ENCODE data around the gene EEF1A2. TPM values are rescaled to one million over a fixed set of nuclear protein-coding genes. Genes with fewer than 3 reads are reported as not detected.
A peak's percentile ranks its signal among the peaks of the same experiment; 100 is the strongest.

The EEF1A2 gene
- total and polyA plus RNA-seq, 5 donors from 2014 or later: 0.10 to 2.1 (median 0.33) TPM; not detected in 1

GRCh38 chr20:63521602-63522001 lies 22.7 kb upstream of the EEF1A2 start:
- Mint-ChIP-seq H3K36me3 (peaks cover 13% of the 10 kb centered on the region), H3K4me3 (peak overlapping the region; percentile 63 to 89 (median 84)), H3K9me3 (peaks cover 0 to 3% (median 2%) of the 10 kb centered on the region in 7 donors), H3K4me1 (peaks cover 4 to 26% (median 8%) of the 10 kb centered on the region in 4 donors), H3K27ac (peak overlapping the region in 2 of 3 donors; percentile 63 to 79), H3K27me3 (peaks cover 5% of the 10 kb centered on the region)
- peaks cover 10% of the 10 kb centered on the region for H3K36me3 ChIP-seq (ENCODE audit: control insufficient read depth, insufficient read depth, low read length)
- H3K27me3 ChIP-seq (ENCODE audit: control insufficient read depth, insufficient read depth, low read length): no peaks in the 10 kb centered on the region
- DNase-seq (no peak), ATAC-seq (ENCODE audit: low read depth in 2 of 2) (no peak)
- peaks cover 24% of the 10 kb centered on the region for H3K4me1 ChIP-seq (ENCODE audit: control insufficient read depth, insufficient read depth, low read length, poor library complexity, severe bottlenecking)
- peak overlapping the region; percentile 37 for H3K4me3 ChIP-seq (ENCODE audit: low read depth, low read length)
- H3K27ac ChIP-seq (ENCODE audit: insufficient read depth, low read length, poor library complexity, severe bottlenecking): peak overlapping the region; percentile 79
- no peaks in the 10 kb centered on the region for H3K9me3 ChIP-seq (ENCODE audit: control insufficient read depth in 2 of 2, low read length in 2 of 2)

GRCh38 chr20:63520934-63521601 lies 22.2 kb upstream of the EEF1A2 start:
- Histone ChIP-seq H3K36me3 (ENCODE audit: control insufficient read depth, insufficient read depth, low read length) (peaks cover 10% of the 10 kb centered on the region), H3K27ac (ENCODE audit: insufficient read depth, low read length, poor library complexity, severe bottlenecking) (peak overlapping the region; percentile 79), H3K4me1 (ENCODE audit: control insufficient read depth, insufficient read depth, low read length, poor library complexity, severe bottlenecking) (peaks cover 24% of the 10 kb centered on the region), H3K9me3 (ENCODE audit: control insufficient read depth in 2 of 2, low read length in 2 of 2) (no peaks in the 10 kb centered on the region), H3K4me3 (ENCODE audit: low read depth, low read length) (peak overlapping the region; percentile 37), H3K27me3 (ENCODE audit: control insufficient read depth, insufficient read depth, low read length) (no peaks in the 10 kb centered on the region)
- DNase-seq: peak; percentile 55 to 85 (median 75)
- Mint-ChIP-seq H3K4me1 (peaks cover 4 to 26% (median 8%) of the 10 kb centered on the region in 4 donors), H3K27me3 (peaks cover 5% of the 10 kb centered on the region), H3K36me3 (peaks cover 13% of the 10 kb centered on the region), H3K4me3 (peak overlapping the region; percentile 63 to 89 (median 84)), H3K9me3 (peaks cover 0 to 3% (median 2%) of the 10 kb centered on the region in 7 donors), H3K27ac (peak overlapping the region in 2 of 3 donors; percentile 63 to 79)
- ATAC-seq (ENCODE audit: low read depth in 2 of 2): peak; percentile 61 to 64

GRCh38 chr20:63520504-63520933 lies 21.6 kb upstream of the EEF1A2 start, which contains the start of gene PPDPF:
PPDPF (plus strand) TSS chr20:63520765; CDS start chr20:63521309, 544 bp downstream.
- peaks cover 4 to 26% (median 8%) of the 10 kb centered on the region in 4 donors for H3K4me1 Mint-ChIP-seq

GRCh38 chr20:63519668-63520503 lies 21.0 kb upstream of the EEF1A2 start:
- H3K27me3 Mint-ChIP-seq: peaks cover 5% of the 10 kb centered on the region
- H3K4me3 Mint-ChIP-seq: peak overlapping the region; percentile 83 to 89 (median 87)
- DNase-seq: peak in 2 of 3 donors; percentile 71 to 74
- peaks cover 0 to 4% (median 3%) of the 10 kb centered on the region in 7 donors for H3K9me3 Mint-ChIP-seq
- no peaks in the 10 kb centered on the region for H3K27me3 ChIP-seq (ENCODE audit: control insufficient read depth, insufficient read depth, low read length)
- peak overlapping the region in 1 of 3 donors; percentile 42 for H3K27ac Mint-ChIP-seq
- peaks cover 10% of the 10 kb centered on the region for H3K36me3 ChIP-seq (ENCODE audit: control insufficient read depth, insufficient read depth, low read length)
- H3K9me3 ChIP-seq (ENCODE audit: control insufficient read depth in 2 of 2, low read length in 2 of 2): no peaks in the 10 kb centered on the region
- ATAC-seq (ENCODE audit: low read depth in 2 of 2): peak; percentile 44 to 49
- H3K27ac ChIP-seq (ENCODE audit: insufficient read depth, low read length, poor library complexity, severe bottlenecking): peak overlapping the region; percentile 79
- H3K4me1 Mint-ChIP-seq: peaks cover 0 to 24% (median 7%) of the 10 kb centered on the region in 4 donors
- no peak overlapping the region for H3K4me3 ChIP-seq (ENCODE audit: low read depth, low read length)
- H3K36me3 Mint-ChIP-seq: peaks cover 13% of the 10 kb centered on the region
- peaks cover 24% of the 10 kb centered on the region for H3K4me1 ChIP-seq (ENCODE audit: control insufficient read depth, insufficient read depth, low read length, poor library complexity, severe bottlenecking)

More at GRCh38 chr20:63520504-63520933, 21.6 kb upstream of the EEF1A2 start, which contains the start of gene PPDPF:
- ATAC-seq (ENCODE audit: low read depth in 2 of 2) (peak; percentile 80 to 84), DNase-seq (peak; percentile 79 to 88 (median 83))
- Histone ChIP-seq H3K27ac (ENCODE audit: insufficient read depth, low read length, poor library complexity, severe bottlenecking) (peak within 1 kb of the TSS; percentile 79), H3K9me3 (ENCODE audit: control insufficient read depth in 2 of 2, low read length in 2 of 2) (no peaks in the 10 kb centered on the region), H3K4me3 (ENCODE audit: low read depth, low read length) (peak within 1 kb of the TSS; percentile 37), H3K36me3 (ENCODE audit: control insufficient read depth, insufficient read depth, low read length) (peaks cover 10% of the 10 kb centered on the region), H3K27me3 (ENCODE audit: control insufficient read depth, insufficient read depth, low read length) (no peaks in the 10 kb centered on the region), H3K4me1 (ENCODE audit: control insufficient read depth, insufficient read depth, low read length, poor library complexity, severe bottlenecking) (peaks cover 24% of the 10 kb centered on the region)
- Mint-ChIP-seq H3K9me3 (peaks cover 0 to 3% (median 2%) of the 10 kb centered on the region in 7 donors), H3K27me3 (peaks cover 5% of the 10 kb centered on the region), H3K4me3 (peak within 1 kb of the TSS; percentile 86 to 89 (median 88)), H3K36me3 (peaks cover 13% of the 10 kb centered on the region), H3K27ac (peak within 1 kb of the TSS in 2 of 3 donors; percentile 80 to 91)

GRCh38 chr20:63518946-63519667 lies 20.2 kb upstream of the EEF1A2 start:
- H3K27me3 Mint-ChIP-seq: peaks cover 6% of the 10 kb centered on the region
- Histone ChIP-seq H3K27ac (ENCODE audit: insufficient read depth, low read length, poor library complexity, severe bottlenecking) (no peak overlapping the region), H3K4me1 (ENCODE audit: control insufficient read depth, insufficient read depth, low read length, poor library complexity, severe bottlenecking) (peaks cover 24% of the 10 kb centered on the region), H3K4me3 (ENCODE audit: low read depth, low read length) (no peak overlapping the region), H3K36me3 (ENCODE audit: control insufficient read depth, insufficient read depth, low read length) (peaks cover 10% of the 10 kb centered on the region), H3K27me3 (ENCODE audit: control insufficient read depth, insufficient read depth, low read length) (no peaks in the 10 kb centered on the region), H3K9me3 (ENCODE audit: control insufficient read depth in 2 of 2, low read length in 2 of 2) (peaks cover 0 to 2% of the 10 kb centered on the region in 2 experiments)
- ATAC-seq (ENCODE audit: low read depth in 2 of 2): no peak
- H3K9me3 Mint-ChIP-seq: peaks cover 0 to 6% (median 4%) of the 10 kb centered on the region in 7 donors
- peak overlapping the region; percentile 83 to 89 (median 87) for H3K4me3 Mint-ChIP-seq
- H3K27ac Mint-ChIP-seq: peak overlapping the region in 1 of 3 donors; percentile 42
- H3K4me1 Mint-ChIP-seq: peaks cover 0 to 23% (median 4%) of the 10 kb centered on the region in 4 donors
- DNase-seq: no peak
- peaks cover 9% of the 10 kb centered on the region for H3K36me3 Mint-ChIP-seq

- H3K36me3 ChIP-seq (ENCODE audit: control insufficient read depth, insufficient read depth, low read length): peaks cover 5% of the 10 kb centered on the region
- H3K4me1 ChIP-seq (ENCODE audit: control insufficient read depth, insufficient read depth, low read length, poor library complexity, severe bottlenecking): peaks cover 24% of the 10 kb centered on the region
- H3K27ac ChIP-seq (ENCODE audit: insufficient read depth, low read length, poor library complexity, severe bottlenecking): no peak overlapping the region
- Mint-ChIP-seq H3K4me1 (peaks cover 0 to 18% (median 2%) of the 10 kb centered on the region in 4 donors), H3K27me3 (peaks cover 6% of the 10 kb centered on the region), H3K36me3 (peaks cover 3% of the 10 kb centered on the region), H3K9me3 (peaks cover 0 to 6% (median 4%) of the 10 kb centered on the region in 7 donors), H3K27ac (no peak overlapping the region), H3K4me3 (peak overlapping the region in 3 of 4 donors; percentile 66 to 85 (median 83))
- H3K9me3 ChIP-seq (ENCODE audit: control insufficient read depth in 2 of 2, low read length in 2 of 2): peaks cover 0 to 3% of the 10 kb centered on the region in 2 experiments
- ATAC-seq (ENCODE audit: low read depth in 2 of 2) (no peak), DNase-seq (no peak)
- no peak overlapping the region for H3K4me3 ChIP-seq (ENCODE audit: low read depth, low read length)
- peaks cover under 1% of the 10 kb centered on the region for H3K27me3 ChIP-seq (ENCODE audit: control insufficient read depth, insufficient read depth, low read length)
Observed at GRCh38 chr20:63518351-63518861, 19.5 kb upstream of the EEF1A2 start.

Data from CD4-positive, CD25-positive, alpha-beta regulatory T cell (primary cell).